ENCODE data around the gene MAP2K1. TPM values are rescaled to one million over a fixed set of nuclear protein-coding genes. Genes with fewer than 3 reads are reported as not detected.

Gene MAP2K1
- total RNA-seq, 1 donor from 2014 or later, result 42.0 TPM

DNA sequence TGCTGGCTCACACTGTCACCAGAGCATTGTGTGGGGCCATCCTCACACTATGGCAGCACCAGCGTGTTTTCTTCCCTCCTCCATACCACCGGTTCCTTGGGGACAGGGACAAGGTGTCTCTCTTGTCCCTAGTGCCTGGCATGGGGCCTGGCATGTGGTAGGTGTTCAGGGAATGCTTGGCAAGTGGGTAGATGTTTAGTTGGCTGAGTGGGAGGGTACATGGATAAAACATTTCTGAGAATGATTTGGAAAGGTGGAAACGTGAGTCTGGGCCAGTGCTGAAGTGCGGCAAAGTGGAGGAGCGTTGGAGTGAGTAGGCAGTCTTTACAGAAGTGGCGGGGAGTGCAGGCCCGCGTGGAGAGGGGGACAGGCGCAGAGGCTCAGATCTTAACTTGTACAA is 95.8 kb downstream of the MAP2K1 start:
- no peaks in the 10 kb centered on the region for H3K9me3 Mint-ChIP-seq
- TF ChIP-seq, protein P1, sequence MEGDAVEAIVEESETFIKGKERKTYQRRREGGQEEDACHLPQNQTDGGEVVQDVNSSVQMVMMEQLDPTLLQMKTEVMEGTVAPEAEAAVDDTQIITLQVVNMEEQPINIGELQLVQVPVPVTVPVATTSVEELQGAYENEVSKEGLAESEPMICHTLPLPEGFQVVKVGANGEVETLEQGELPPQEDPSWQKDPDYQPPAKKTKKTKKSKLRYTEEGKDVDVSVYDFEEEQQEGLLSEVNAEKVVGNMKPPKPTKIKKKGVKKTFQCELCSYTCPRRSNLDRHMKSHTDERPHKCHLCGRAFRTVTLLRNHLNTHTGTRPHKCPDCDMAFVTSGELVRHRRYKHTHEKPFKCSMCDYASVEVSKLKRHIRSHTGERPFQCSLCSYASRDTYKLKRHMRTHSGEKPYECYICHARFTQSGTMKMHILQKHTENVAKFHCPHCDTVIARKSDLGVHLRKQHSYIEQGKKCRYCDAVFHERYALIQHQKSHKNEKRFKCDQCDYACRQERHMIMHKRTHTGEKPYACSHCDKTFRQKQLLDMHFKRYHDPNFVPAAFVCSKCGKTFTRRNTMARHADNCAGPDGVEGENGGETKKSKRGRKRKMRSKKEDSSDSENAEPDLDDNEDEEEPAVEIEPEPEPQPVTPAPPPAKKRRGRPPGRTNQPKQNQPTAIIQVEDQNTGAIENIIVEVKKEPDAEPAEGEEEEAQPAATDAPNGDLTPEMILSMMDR (IDR thresholded peaks at IDR 0.05), result no peak
- no peaks in the 10 kb centered on the region for H3K27me3 Mint-ChIP-seq
- DNase-seq, result no peak
- no peak for ATAC-seq (ENCODE audit: low read depth)
- ChIA-PET POLR2A (no interaction called here), CTCF (no interaction called here)
- peaks cover 59% of the 10 kb centered on the region for H3K36me3 Mint-ChIP-seq (ENCODE audit: low read depth)
- H3K27ac Mint-ChIP-seq, result no peak overlapping the region
- H3K4me1 Mint-ChIP-seq, result no peaks in the 10 kb centered on the region
- no peak overlapping the region for H3K4me3 Mint-ChIP-seq
- intact Hi-C loops (cut with micrococcal nuclease), result no loop called here

DNA sequence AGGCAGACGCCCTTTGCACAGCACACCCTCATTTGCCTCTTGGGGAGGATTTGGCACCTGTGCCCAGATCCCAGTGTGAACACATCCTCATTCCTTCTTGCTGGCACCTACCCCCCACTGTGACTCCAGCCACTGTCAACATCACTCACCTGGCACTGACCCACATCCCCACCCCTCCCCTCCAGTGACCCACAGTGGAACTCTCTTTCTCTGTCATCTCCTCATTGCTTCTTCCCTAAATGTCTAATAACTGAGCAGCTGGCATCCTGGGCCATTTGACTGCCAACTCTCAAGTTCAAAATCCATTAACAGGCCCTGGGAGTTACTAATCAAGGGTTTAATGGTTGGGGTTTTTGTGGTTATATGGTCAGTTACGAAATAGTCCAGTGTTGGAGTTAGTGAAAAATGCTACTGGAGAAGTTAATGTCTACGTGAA is 96.4 kb downstream of the MAP2K1 start:
- Mint-ChIP-seq H3K27me3 (no peaks in the 10 kb centered on the region), H3K27ac (no peak overlapping the region), H3K4me1 (no peaks in the 10 kb centered on the region), H3K36me3 (ENCODE audit: low read depth) (peaks cover 65% of the 10 kb centered on the region), H3K4me3 (no peak overlapping the region), H3K9me3 (no peaks in the 10 kb centered on the region)
- ChIA-PET CTCF (no interaction called here), POLR2A (no interaction called here)
- intact Hi-C loops (cut with micrococcal nuclease), result no loop called here
- DNase-seq, result no peak
- TF ChIP-seq, protein P1 (IDR thresholded peaks at IDR 0.05), result no peak
- ATAC-seq (ENCODE audit: low read depth), result no peak

DNA sequence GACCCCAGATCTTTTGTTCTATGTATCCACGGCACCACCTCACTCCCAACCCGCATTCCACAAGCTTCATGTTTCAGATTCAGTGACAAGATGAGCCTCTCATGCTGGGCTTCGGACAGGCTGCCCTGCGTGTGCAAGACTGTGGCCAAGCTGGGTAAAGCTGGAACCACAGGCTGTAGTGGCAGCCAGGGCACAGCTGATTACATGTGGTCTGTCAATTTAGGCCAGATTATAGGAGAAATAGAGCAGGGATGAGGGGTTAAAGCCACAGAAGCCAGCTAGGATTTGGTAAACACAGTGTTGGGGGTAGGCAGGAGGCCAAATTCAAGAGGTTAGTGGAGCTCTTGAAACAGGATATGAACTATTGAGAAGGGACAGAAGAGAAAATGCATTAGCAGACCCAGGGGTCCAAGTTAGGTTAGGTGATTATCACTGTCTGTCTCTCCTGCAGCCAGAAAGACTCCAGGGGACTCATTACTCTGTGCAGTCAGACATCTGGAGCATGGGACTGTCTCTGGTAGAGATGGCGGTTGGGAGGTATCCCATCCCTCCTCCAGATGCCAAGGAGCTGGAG is 97.9 kb downstream of the MAP2K1 start:
- no peaks in the 10 kb centered on the region for H3K9me3 Mint-ChIP-seq
- intact Hi-C loops (cut with micrococcal nuclease), result no loop called here

DNA sequence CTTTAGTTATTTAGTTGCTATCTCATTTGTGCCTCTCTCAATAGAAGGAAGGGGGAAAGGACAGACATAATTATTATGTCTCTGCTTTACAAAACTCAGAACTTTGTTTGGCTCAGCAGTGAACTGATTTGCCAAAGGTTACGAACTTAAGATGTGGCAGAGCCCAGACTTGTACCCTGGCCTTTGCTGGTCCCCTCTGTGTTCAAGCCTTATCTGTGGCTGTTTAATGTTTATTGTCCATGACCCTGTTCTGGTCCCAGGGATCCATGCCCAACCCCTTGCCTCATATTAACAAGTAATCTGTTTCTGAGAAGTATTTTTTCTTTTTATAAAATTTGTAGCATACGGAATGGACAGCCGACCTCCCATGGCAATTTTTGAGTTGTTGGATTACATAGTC is 100.2 kb downstream of the MAP2K1 start:
- intact Hi-C loops (cut with micrococcal nuclease), result no loop called here
- H3K4me1 Mint-ChIP-seq, result no peaks in the 10 kb centered on the region
- H3K27ac Mint-ChIP-seq, result no peak overlapping the region
- peaks cover 83% of the 10 kb centered on the region for H3K36me3 Mint-ChIP-seq (ENCODE audit: low read depth)
- CTCF ChIA-PET, result no interaction called here
- TF ChIP-seq, protein P1 (IDR thresholded peaks at IDR 0.05), result no peak
- DNase-seq (no peak), ATAC-seq (ENCODE audit: low read depth) (no peak)
- H3K4me3 Mint-ChIP-seq, result no peak overlapping the region
- H3K9me3 Mint-ChIP-seq, result no peaks in the 10 kb centered on the region
- POLR2A ChIA-PET, result no interaction called here
- no peaks in the 10 kb centered on the region for H3K27me3 Mint-ChIP-seq

More for the DNA sequence above, 97.9 kb downstream of the MAP2K1 start:
- Mint-ChIP-seq H3K27me3 (no peaks in the 10 kb centered on the region), H3K36me3 (ENCODE audit: low read depth) (peaks cover 75% of the 10 kb centered on the region), H3K4me3 (no peak overlapping the region), H3K4me1 (no peaks in the 10 kb centered on the region), H3K27ac (no peak overlapping the region)
- ChIA-PET CTCF (no interaction called here), POLR2A (no interaction called here)
- ATAC-seq (ENCODE audit: low read depth) (no peak), DNase-seq (no peak)
- TF ChIP-seq, protein P1 (IDR thresholded peaks at IDR 0.05), result no peak

DNA sequence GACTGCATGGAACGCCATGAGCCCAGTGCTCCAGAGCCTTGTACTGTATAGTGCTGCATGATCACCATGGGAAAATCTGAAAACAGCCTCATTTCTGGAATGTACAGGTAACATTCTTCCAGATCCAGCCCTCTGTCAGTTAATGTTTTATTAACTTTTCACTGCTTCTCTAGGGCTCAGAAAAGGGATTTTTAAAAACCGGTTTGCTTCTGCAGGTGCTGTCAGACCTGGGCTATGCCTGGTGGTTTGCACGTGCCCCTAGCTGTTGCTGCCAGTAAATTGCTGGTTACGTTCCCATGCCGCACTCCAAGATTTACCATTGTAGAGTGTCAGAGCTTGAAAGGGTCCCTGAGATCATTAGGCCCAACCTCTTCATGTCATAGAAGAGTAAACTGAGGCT is 101.8 kb downstream of the MAP2K1 start:
- no peaks in the 10 kb centered on the region for H3K4me1 Mint-ChIP-seq
- intact Hi-C loops (cut with micrococcal nuclease), result no loop called here

More for the DNA sequence above, 101.8 kb downstream of the MAP2K1 start:
- DNase-seq, result no peak
- H3K9me3 Mint-ChIP-seq, result no peaks in the 10 kb centered on the region
- CTCF ChIA-PET, result no interaction called here
- ATAC-seq (ENCODE audit: low read depth), result no peak
- H3K27ac Mint-ChIP-seq, result no peak overlapping the region
- TF ChIP-seq, protein P1 (IDR thresholded peaks at IDR 0.05), result no peak
- POLR2A ChIA-PET, result no interaction called here
- peaks cover 82% of the 10 kb centered on the region for H3K36me3 Mint-ChIP-seq (ENCODE audit: low read depth)
- H3K4me3 Mint-ChIP-seq, result no peak overlapping the region
- no peaks in the 10 kb centered on the region for H3K27me3 Mint-ChIP-seq

All from activated B cell treated with CpG ODN at 0.5 μM for 24 hours (primary cell).